GM21381 (cell line): ENCODE data around the gene CLSTN1.
"Not testable (repeated sequence)": the region's sequence is repeated elsewhere in the genome, so short reads cannot be mapped to it uniquely, and the experiment has no call there.

Source experiments
- ATAC-seq: cut with Tn5 transposase; IDR thresholded peaks from one replicate; pipeline ENCODE4 v1.9.1; 2021; ENCODE audit warnings: mild to moderate bottlenecking, moderate library complexity; ENCODE audit not compliant: unreplicated experiment

CLSTN1 gene

GRCh38 chr1:9766759-9767442, 56.9 kb downstream of the CLSTN1 start:
- ATAC-seq = no peak

DNA sequence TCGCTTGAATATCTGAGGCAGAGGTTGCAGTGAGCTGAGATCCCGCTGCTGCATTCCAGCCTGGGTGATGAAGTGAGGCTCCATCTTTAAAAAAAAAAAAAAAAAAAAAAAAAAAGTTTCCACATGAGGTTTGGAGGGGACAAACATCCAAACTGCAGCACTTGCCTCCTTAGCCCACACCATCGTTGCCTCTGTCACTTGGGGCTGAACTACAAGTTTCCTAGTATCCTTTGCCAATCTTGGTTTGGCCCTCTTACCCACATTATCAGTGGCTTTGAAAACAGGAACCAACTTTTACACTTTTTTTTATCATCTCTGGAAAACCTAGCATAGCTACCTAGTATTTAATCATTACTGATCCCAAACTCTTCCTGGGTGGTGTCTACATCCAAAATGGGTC, 59.2 kb downstream of the CLSTN1 start:
- no peak for ATAC-seq

DNA sequence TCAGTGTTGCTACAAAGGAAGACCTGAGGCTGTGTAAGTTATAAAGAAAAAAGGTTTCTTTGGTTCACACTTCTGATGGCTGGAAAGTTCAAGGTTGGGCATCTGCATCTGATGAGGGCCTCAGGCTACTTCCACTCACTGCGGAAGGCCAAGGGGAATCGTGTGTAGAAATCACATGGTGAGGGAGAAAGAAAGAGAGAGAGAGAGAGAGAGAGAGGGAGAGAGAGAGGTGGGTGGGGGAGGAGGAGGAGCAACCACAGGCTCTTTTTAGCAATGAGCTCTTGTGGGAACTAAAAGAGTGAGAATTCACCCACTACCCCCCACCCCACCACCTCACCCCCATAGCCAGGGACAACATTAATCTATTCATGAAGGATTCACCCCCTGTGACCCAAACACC, 59.9 kb downstream of the CLSTN1 start:
- ATAC-seq = no peak

- not testable (repeated sequence) for ATAC-seq
These were observed 61.3 kb downstream of the CLSTN1 start for GRCh38 chr1:9762446-9762845.

- no peak for ATAC-seq
These were observed 61.9 kb downstream of the CLSTN1 start for GRCh38 chr1:9761855-9762254.

DNA sequence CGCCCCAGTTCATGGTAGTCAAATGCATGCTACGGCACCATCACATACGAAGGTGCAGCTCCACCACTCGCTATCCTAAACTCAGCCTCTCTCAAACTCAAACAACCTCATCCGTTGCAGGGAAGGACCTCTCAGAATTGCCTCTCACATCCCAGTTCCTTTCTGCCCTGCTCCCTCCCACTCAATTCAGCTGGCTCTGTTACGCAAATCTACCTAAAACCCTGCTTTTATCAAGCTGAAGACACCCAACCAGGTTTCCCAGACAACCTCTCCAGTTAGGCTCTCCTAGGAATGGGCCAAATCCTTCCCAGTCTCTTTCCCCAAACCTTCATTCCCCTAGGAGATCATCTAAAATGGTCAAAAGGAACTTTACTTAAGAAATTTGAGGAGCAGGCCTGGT, 62.9 kb downstream of the CLSTN1 start:
- no peak for ATAC-seq

GRCh38 chr1:9759939-9760338, 63.8 kb downstream of the CLSTN1 start:
- ATAC-seq = no peak

- no peak for ATAC-seq
These were observed 65.1 kb downstream of the CLSTN1 start for GRCh38 chr1:9758559-9759121.

DNA sequence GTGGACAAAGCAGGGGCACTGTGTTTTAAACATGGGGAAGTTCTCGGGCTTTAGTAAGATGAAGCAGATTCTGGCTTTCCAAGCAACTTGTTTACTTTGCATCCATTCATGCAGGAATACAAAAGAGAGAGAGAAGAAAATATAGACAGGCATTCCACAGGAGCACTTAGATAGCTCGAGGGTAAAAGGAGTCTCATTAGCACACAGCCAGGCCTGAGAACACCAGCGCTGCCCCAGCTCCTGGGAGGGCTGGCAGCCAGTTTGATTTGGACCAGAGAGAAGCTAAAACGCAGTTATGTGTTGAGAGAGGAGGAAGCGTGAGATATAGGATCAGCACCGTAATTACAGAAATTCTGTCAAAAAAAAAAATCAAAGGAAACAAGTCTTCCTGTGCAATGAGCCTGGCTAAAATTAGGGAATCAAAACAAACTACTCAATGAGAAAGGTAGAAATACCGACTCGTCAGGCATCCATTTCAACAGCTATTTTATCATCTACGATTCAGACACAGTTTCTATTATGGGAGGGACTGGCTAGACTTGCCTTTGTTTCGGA, 68.2 kb downstream of the CLSTN1 start:
- no peak for ATAC-seq

- no peak for ATAC-seq
These were observed 70.6 kb downstream of the CLSTN1 start for GRCh38 chr1:9753121-9753531.

DNA sequence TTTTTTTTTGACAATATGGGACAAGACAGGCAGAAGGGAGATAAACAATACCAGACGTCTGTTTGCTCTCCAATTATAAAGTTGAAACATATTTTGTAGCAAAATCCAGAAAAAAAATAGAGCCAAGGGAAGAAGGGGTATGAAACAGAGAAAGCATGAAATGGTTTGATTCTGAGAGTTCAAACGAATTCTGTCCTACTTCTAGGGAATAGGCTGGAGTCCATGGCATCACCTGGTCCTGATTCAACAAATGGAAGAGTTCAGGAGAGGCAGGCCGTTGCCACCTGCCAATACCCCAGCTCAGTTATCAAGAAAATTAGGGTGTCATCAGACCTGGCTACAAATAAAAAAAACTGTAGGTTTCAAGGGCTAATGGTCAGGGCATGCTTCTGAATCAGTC, 71.8 kb downstream of the CLSTN1 start:
- no peak for ATAC-seq

DNA sequence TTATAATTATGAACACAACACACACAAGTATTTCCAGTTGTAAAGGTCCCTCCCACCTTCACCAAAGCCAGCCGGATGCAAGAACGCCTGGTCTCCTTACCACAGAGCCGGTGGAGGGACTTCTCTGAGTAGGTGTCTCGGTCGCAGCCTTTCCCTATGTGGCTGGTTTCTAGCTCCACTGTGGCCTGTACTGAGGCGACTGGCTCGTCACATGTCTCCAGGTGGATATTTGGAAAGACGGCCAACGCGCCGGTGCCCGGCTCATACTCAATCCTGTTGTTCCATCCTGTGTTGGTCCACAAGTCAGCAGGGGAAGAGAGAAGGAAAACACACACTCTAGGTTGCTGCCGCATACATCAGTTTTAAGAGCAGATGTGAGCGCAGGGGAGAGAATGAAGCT, 74.4 kb downstream of the CLSTN1 start:
- ATAC-seq = no peak

DNA sequence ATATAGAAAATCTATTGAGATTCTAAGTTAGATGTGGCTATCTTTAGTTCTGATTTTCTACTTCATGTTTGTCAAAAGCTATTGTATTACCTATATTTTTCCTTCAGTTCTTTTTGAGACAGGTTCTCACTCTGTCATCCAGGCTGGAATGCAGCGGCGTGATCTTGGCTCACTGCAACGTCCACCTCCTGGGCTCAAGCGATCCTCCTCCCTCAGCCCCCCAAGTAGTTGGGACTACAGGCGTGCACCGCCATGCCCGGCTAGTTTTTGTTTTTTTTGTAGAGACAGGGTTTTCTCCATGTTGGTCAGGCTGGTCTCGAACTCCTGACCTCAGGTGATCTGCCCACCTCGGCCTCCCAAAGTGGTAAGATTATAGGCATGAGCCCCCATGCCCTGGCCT, 75.4 kb downstream of the CLSTN1 start:
- ATAC-seq = not testable (repeated sequence)

DNA sequence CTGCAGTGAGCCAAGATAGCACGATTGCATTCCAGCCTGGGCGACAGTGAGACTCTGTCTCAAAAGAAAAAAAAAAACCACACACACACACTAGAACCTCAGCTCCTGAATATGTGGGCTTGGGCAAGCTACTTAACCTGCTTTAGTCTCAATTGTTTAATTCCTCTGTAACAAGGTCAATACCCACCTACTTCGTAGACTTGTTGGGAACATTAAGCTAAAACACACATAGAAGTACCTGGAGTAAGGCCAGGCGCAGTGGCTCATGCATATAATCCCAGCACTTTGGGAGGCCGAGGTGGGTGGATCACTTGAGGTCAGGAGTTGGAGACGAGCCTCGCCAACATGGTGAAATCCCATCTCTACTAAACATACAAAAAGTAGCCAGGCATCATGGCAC, 77.1 kb downstream of the CLSTN1 start:
- no peak for ATAC-seq

DNA sequence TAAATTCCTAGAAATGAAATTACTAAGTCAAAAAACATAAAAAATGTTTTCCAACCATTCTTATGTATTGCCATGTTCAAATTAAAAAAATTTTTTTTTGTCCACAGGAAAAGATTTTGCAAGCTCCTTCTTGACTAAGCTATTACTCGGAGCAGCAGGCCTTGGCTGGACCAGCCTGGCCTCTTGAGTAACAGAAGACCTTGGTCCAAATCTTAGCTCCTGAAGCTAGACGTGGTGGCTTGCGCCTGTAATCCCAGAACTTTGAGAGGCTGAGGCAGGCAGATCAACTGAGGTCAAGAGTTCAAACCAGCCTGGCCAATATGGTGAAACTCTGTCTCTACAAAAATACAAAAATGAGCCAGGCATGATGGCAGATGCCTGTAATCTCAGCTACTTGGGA, 77.6 kb downstream of the CLSTN1 start:
- ATAC-seq = no peak

- no peak for ATAC-seq
These were observed 79.5 kb downstream of the CLSTN1 start for GRCh38 chr1:9744106-9744799.

- no peak for ATAC-seq
These were observed 86.1 kb downstream of the CLSTN1 start for GRCh38 chr1:9737671-9738070.

- ATAC-seq = no peak
These were observed 86.7 kb downstream of the CLSTN1 start for GRCh38 chr1:9737057-9737456.

DNA sequence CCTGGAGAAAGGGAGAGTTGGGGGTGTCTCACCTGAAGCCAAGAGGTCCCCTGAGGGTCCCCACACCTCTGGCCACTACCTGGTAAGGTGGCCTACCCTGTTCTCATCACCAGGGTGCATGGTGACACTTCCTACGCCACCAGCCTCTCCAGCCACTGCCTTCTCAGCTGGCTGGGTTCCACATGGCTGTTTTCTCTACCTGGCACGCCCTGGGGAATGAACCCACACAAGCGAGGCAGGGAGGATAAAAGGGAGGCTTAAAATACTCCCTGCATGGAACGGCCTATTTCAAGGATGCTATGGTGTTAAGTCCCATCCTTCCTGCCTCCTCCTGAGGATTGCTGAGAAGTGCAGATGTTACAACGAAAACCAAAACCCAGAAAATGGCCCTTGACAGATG, 87.5 kb downstream of the CLSTN1 start:
- ATAC-seq = no peak

GRCh38 chr1:9735800-9736199, 88.0 kb downstream of the CLSTN1 start:
- ATAC-seq = no peak

DNA sequence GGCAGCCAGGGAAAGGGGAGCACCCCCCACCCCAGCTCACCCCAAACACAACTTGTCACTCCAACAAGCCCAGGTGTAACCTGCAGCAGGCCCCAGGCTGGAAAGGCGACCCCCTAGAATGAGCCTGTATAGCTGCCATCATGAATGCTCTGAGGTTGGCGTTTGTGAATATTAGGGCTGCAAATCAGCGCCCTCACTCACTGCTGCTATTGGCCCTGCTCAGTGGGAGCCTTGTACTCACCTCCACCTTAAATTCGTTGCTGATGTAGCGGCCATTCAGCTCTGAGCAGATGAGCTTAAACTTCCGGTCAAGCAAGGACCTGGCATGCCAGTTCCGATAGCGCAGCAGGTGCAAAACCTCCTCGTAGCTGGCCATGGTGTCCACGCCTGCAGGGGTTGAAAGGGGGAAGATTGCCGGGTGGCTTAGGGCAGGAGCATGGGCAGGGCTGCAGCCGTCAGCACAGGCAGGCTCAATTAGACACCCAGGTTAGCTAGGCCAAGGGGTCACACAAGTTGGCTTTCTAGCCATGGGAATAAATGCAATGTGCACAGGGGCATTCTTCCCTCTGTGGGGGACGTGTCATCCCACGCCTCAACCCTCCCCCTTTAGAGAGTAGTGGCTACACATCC, 90.5 kb downstream of the CLSTN1 start:
- ATAC-seq = no peak
